ENCODE measurements around the gene NSRP1.
"Not testable (repeated sequence)": the region's sequence is repeated elsewhere in the genome, so short reads cannot be mapped to it uniquely, and the experiment has no call there.

NSRP1 gene

GRCh38 chr17:30116661-30117551 is at the start of gene NSRP1:
Gene NSRP1, plus strand, starts transcription at chr17:30116816. Its CDS starts 28 bp downstream, at chr17:30116844.
- peak; percentile 83 for DNase-seq (ENCODE audit: low read depth)

GRCh38 chr17:30068465-30068864 is 48.2 kb upstream of the NSRP1 start:
- DNase-seq (ENCODE audit: low read depth): no peak

GRCh38 chr17:30074254-30074653 is 42.4 kb upstream of the NSRP1 start:
- DNase-seq (ENCODE audit: low read depth): no peak

GRCh38 chr17:30074730-30075129 is 41.9 kb upstream of the NSRP1 start:
- DNase-seq (ENCODE audit: low read depth): no peak

- no peak for DNase-seq (ENCODE audit: low read depth)
Measured at GRCh38 chr17:30082773-30083172, 33.8 kb upstream of the NSRP1 start.

- no peak for DNase-seq (ENCODE audit: low read depth)
Measured at GRCh38 chr17:30084788-30085187, 31.8 kb upstream of the NSRP1 start.

- DNase-seq (ENCODE audit: low read depth): no peak
Measured at GRCh38 chr17:30086896-30087295, 29.7 kb upstream of the NSRP1 start.

- not testable (repeated sequence) for DNase-seq (ENCODE audit: low read depth)
Measured at GRCh38 chr17:30087431-30087830, 29.2 kb upstream of the NSRP1 start.

GRCh38 chr17:30091121-30091670 is 25.4 kb upstream of the NSRP1 start:
- DNase-seq (ENCODE audit: low read depth): no peak

GRCh38 chr17:30091771-30092170 is 24.8 kb upstream of the NSRP1 start:
- DNase-seq (ENCODE audit: low read depth): no peak

- DNase-seq (ENCODE audit: low read depth): no peak
Measured at GRCh38 chr17:30092886-30093285, 23.7 kb upstream of the NSRP1 start.

- peak; percentile 33 for DNase-seq (ENCODE audit: low read depth)
Measured at GRCh38 chr17:30093463-30094147, 23.0 kb upstream of the NSRP1 start.

- DNase-seq (ENCODE audit: low read depth): no peak
Measured at GRCh38 chr17:30095507-30096244, 20.9 kb upstream of the NSRP1 start.

GRCh38 chr17:30101686-30102390 is 14.8 kb upstream of the NSRP1 start:
- no peak for DNase-seq (ENCODE audit: low read depth)

- no peak for DNase-seq (ENCODE audit: low read depth)
Measured at GRCh38 chr17:30103921-30104320, 12.7 kb upstream of the NSRP1 start.

GRCh38 chr17:30104575-30105339 is 11.9 kb upstream of the NSRP1 start:
- peak; percentile 52 for DNase-seq (ENCODE audit: low read depth)

GRCh38 chr17:30112794-30113193 is 3.8 kb upstream of the NSRP1 start:
- DNase-seq (ENCODE audit: low read depth): no peak

- no peak for DNase-seq (ENCODE audit: low read depth)
Measured at GRCh38 chr17:30113213-30113612, 3.4 kb upstream of the NSRP1 start.

GRCh38 chr17:30116345-30116660 is 313 bp upstream of the NSRP1 start:
- no peak for DNase-seq (ENCODE audit: low read depth)

GRCh38 chr17:30117675-30118081 is 1.1 kb downstream of the NSRP1 start:
- no peak for DNase-seq (ENCODE audit: low read depth)

GRCh38 chr17:30118635-30119034 is 2.0 kb downstream of the NSRP1 start:
- not testable (repeated sequence) for DNase-seq (ENCODE audit: low read depth)
